Uterus (tissue), 2 donors: ENCODE results near the gene AGBL2.
"Not testable (repeated sequence)": the region's sequence is repeated elsewhere in the genome, so short reads cannot be mapped to it uniquely, and the experiment has no call there.

Source experiments
- POLR2A ChIP-seq, 2 donors: fragments of 450-650 bp; IDR thresholded peaks; one replicate each; pipeline ENCODE4 v1.6.1; 2016; ENCODE audit warnings: antibody characterized with exemption in 2 of 2, mild to moderate bottlenecking in 1 of 2, moderate library complexity in 1 of 2
- TF ChIP-seq, protein P1 (sequence below), 4 experiments: fragments of 200-600 bp in 2 of 4; fragments of 450-650 bp in 2 of 4; sonication (generic) in 2 of 4; IDR thresholded peaks; one replicate each; pipeline ENCODE4 v1.5.1; 2016 to 2019; ENCODE audit warnings: antibody characterized with exemption in 4 of 4, mild to moderate bottlenecking in 2 of 4, moderate library complexity in 1 of 4

DNA sequence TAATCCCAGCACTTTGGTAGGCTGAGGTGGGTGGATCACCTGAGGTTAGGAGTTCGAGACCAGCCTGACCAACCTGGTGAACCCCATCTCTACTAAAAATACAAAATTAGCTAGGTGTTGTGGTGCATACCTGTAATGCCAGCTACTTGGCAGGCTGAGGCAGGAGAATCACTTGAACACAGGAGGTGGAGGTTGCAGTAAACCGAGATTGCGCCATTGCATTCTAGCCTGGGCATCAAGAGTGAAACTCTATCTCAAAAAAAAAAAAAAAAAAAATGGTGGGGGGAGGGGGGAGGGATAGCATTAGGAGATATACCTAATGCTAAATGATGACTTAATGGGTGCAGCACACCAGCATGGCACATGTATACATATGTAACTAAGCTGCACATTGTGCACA is 28.5 kb downstream of the AGBL2 start:
- TF ChIP-seq POLR2A (IDR thresholded peaks at IDR 0.05), result not testable (repeated sequence)
- TF ChIP-seq, protein P1, sequence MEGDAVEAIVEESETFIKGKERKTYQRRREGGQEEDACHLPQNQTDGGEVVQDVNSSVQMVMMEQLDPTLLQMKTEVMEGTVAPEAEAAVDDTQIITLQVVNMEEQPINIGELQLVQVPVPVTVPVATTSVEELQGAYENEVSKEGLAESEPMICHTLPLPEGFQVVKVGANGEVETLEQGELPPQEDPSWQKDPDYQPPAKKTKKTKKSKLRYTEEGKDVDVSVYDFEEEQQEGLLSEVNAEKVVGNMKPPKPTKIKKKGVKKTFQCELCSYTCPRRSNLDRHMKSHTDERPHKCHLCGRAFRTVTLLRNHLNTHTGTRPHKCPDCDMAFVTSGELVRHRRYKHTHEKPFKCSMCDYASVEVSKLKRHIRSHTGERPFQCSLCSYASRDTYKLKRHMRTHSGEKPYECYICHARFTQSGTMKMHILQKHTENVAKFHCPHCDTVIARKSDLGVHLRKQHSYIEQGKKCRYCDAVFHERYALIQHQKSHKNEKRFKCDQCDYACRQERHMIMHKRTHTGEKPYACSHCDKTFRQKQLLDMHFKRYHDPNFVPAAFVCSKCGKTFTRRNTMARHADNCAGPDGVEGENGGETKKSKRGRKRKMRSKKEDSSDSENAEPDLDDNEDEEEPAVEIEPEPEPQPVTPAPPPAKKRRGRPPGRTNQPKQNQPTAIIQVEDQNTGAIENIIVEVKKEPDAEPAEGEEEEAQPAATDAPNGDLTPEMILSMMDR (IDR thresholded peaks at IDR 0.05), result not testable (repeated sequence)
